ENCODE results near the gene TMPRSS4. TPM values are rescaled to one million over a fixed set of nuclear protein-coding genes. Genes with fewer than 3 reads are reported as not detected.

TMPRSS4 gene
- total RNA-seq, 1 experiment from 2014 or later, result 1.5 TPM

DNA sequence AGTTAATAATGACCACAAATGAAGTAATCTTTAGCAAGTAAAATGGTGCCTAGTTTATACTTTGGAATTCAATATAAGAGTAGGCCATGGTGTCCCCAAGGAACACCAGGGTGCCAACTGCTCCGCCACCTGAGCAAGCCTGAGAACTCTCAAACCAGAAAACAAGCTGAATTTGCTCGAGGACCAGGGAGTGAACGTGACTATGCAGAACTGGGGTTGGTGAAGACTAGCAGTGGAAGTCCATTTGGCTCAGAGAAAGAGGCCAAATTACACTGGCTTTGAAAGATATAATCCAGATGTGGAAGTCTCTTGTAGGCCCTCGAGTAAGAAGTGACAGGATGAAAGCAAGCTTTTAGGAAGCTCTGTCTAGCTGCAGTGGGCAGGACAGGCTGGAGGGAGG is 18.6 kb downstream of the TMPRSS4 start:
- Histone ChIP-seq H3K4me3 (replicated peaks in 1 of 2; ENCODE audit: low read depth in 1 of 2, low read length in 2 of 2) (no peak overlapping the region), H3K9me2 (ENCODE audit: insufficient read depth) (no peaks in the 10 kb centered on the region), H3K4me1 (ENCODE audit: control insufficient read depth in 1 of 2, insufficient read depth in 2 of 2, low read length in 2 of 2) (no peaks in the 10 kb centered on the region), H3K36me3 (ENCODE audit: control insufficient read depth in 1 of 2, insufficient read depth in 2 of 2, low read length in 2 of 2) (no peaks in the 10 kb centered on the region), H3K79me2 (ENCODE audit: insufficient read depth, low read length) (no peaks in the 10 kb centered on the region), H3K9me3 (ENCODE audit: control insufficient read depth in 1 of 2, insufficient read depth in 1 of 2, low read depth in 1 of 2, low read length in 2 of 2) (no peaks in the 10 kb centered on the region), H3K27me3 (ENCODE audit: insufficient read depth, low read length) (no peaks in the 10 kb centered on the region), H3K27ac (ENCODE audit: low read depth, low read length) (no peak overlapping the region), H4K20me1 (ENCODE audit: insufficient read depth) (no peaks in the 10 kb centered on the region), H2AFZ (ENCODE audit: low read depth, low read length, poor library complexity, severe bottlenecking) (no peak overlapping the region), H3K4me2 (ENCODE audit: low read length) (no peak overlapping the region), H3K9ac (ENCODE audit: low read length) (no peak overlapping the region)
- ATAC-seq (no peak), DNase-seq (ENCODE audit: low read depth, low spot score) (no peak)
- RAD21 ChIA-PET (ENCODE audit: low non-redundant PET in 1 of 2, low total read pairs in 2 of 2, uncharacterized antibody in 2 of 2, unreplicated experiment in 2 of 2), result interaction anchor here in 1 of 2 experiments (0.9 kb wide), 1 partner anchor 278 kb away, joined by 3 read pairs; no protein-coding TSS in a partner anchor
- POLR2A ChIA-PET, result interaction anchor here (0.9 kb wide), 1 partner anchor 15 kb away, joined by 3 read pairs; no protein-coding TSS in a partner anchor
- no TSS peak for BruUV-seq (replicated peaks)
- TF ChIP-seq SRF (IDR thresholded peaks at IDR 0.05; ENCODE audit: low read depth) (no peak), POLR2AphosphoS5 (IDR thresholded peaks at IDR 0.05; ENCODE audit: low read depth, low read length) (no peak), EGR1 (IDR thresholded peaks at IDR 0.05; ENCODE audit: low read depth) (no peak), CEBPB (IDR thresholded peaks at IDR 0.05; ENCODE audit: low read depth) (no peak), POLR2A (IDR thresholded peaks at IDR 0.05; ENCODE audit: borderline replicate concordance, extremely low read depth, insufficient read depth, insufficient read length) (no peak), SIN3A (IDR thresholded peaks at IDR 0.05; ENCODE audit: low read depth) (no peak), CBX3 (IDR thresholded peaks at IDR 0.05; ENCODE audit: low read depth) (no peak), SP1 (IDR thresholded peaks at IDR 0.05; ENCODE audit: low read depth) (no peak), RAD21 (IDR thresholded peaks at IDR 0.05; ENCODE audit: low read depth) (no peak), TCF7L2 (IDR thresholded peaks at IDR 0.05; ENCODE audit: borderline replicate concordance, extremely low read depth, insufficient read depth, insufficient read length) (no peak), EZH2 (IDR thresholded peaks at IDR 0.05) (no peak), EZH2phosphoT487 (IDR thresholded peaks at IDR 0.05; ENCODE audit: borderline replicate concordance) (no peak), ELF1 (IDR thresholded peaks at IDR 0.05; ENCODE audit: borderline replicate concordance, low read depth) (no peak)
- TF ChIP-seq, protein P1, sequence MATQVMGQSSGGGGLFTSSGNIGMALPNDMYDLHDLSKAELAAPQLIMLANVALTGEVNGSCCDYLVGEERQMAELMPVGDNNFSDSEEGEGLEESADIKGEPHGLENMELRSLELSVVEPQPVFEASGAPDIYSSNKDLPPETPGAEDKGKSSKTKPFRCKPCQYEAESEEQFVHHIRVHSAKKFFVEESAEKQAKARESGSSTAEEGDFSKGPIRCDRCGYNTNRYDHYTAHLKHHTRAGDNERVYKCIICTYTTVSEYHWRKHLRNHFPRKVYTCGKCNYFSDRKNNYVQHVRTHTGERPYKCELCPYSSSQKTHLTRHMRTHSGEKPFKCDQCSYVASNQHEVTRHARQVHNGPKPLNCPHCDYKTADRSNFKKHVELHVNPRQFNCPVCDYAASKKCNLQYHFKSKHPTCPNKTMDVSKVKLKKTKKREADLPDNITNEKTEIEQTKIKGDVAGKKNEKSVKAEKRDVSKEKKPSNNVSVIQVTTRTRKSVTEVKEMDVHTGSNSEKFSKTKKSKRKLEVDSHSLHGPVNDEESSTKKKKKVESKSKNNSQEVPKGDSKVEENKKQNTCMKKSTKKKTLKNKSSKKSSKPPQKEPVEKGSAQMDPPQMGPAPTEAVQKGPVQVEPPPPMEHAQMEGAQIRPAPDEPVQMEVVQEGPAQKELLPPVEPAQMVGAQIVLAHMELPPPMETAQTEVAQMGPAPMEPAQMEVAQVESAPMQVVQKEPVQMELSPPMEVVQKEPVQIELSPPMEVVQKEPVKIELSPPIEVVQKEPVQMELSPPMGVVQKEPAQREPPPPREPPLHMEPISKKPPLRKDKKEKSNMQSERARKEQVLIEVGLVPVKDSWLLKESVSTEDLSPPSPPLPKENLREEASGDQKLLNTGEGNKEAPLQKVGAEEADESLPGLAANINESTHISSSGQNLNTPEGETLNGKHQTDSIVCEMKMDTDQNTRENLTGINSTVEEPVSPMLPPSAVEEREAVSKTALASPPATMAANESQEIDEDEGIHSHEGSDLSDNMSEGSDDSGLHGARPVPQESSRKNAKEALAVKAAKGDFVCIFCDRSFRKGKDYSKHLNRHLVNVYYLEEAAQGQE (IDR thresholded peaks at IDR 0.05; ENCODE audit: low read depth), result no peak
- CTCF ChIA-PET, result no interaction called here
- intact Hi-C loops (cut with micrococcal nuclease), result no loop called here

All from HCT116 (cell line).